ENCODE results near the gene DENND5A.
"Not testable (repeated sequence)": the region's sequence is repeated elsewhere in the genome, so short reads cannot be mapped to it uniquely, and the experiment has no call there.

Gene DENND5A

GRCh38 chr11:9210224-9210921 lies 54.8 kb downstream of the DENND5A start:
- DNase-seq: no peak

GRCh38 chr11:9209604-9210003 lies 55.5 kb downstream of the DENND5A start:
- not testable (repeated sequence) for DNase-seq

GRCh38 chr11:9208726-9209501 lies 56.2 kb downstream of the DENND5A start:
- DNase-seq: no peak

GRCh38 chr11:9207229-9207628 lies 57.9 kb downstream of the DENND5A start:
- no peak for DNase-seq

- DNase-seq: no peak
Measured at GRCh38 chr11:9206496-9206895, 58.7 kb downstream of the DENND5A start.

- no peak for DNase-seq
Measured at GRCh38 chr11:9203691-9204311, 61.3 kb downstream of the DENND5A start.

- no peak for DNase-seq
Measured at GRCh38 chr11:9201372-9202162, 63.6 kb downstream of the DENND5A start.

GRCh38 chr11:9200471-9200870 lies 64.7 kb downstream of the DENND5A start:
- DNase-seq: no peak

GRCh38 chr11:9193316-9193715 lies 71.8 kb downstream of the DENND5A start:
- DNase-seq: no peak

- DNase-seq: no peak
Measured at GRCh38 chr11:9192561-9192960, 72.6 kb downstream of the DENND5A start.

- DNase-seq: not testable (repeated sequence)
Measured at GRCh38 chr11:9190326-9191016, 74.7 kb downstream of the DENND5A start.

GRCh38 chr11:9188860-9189259 lies 76.3 kb downstream of the DENND5A start:
- DNase-seq: not testable (repeated sequence)

- DNase-seq: no peak
Measured at GRCh38 chr11:9187616-9188015, 77.5 kb downstream of the DENND5A start.

- DNase-seq: no peak
Measured at GRCh38 chr11:9184516-9184915, 80.6 kb downstream of the DENND5A start.

- no peak for DNase-seq
Measured at GRCh38 chr11:9182180-9182871, 82.8 kb downstream of the DENND5A start.

GRCh38 chr11:9180784-9181183 lies 84.4 kb downstream of the DENND5A start:
- no peak for DNase-seq

GRCh38 chr11:9179141-9179540 lies 86.0 kb downstream of the DENND5A start:
- no peak for DNase-seq

GRCh38 chr11:9178716-9179115 lies 86.4 kb downstream of the DENND5A start:
- no peak for DNase-seq

GRCh38 chr11:9177438-9178091 lies 87.6 kb downstream of the DENND5A start:
- no peak for DNase-seq

- no peak for DNase-seq
Measured at GRCh38 chr11:9176550-9176949, 88.6 kb downstream of the DENND5A start.

- DNase-seq: no peak
Measured at GRCh38 chr11:9176136-9176535, 89.0 kb downstream of the DENND5A start.
